HuH-7.5 (cell line): Measurements from ENCODE around the gene PTPRT.

ENCODE experiments used
- DNase-seq: peaks from one replicate; pipeline ENCODE4 v3.0.0; 2011; ENCODE audit warnings: low spot score

Gene PTPRT

DNA sequence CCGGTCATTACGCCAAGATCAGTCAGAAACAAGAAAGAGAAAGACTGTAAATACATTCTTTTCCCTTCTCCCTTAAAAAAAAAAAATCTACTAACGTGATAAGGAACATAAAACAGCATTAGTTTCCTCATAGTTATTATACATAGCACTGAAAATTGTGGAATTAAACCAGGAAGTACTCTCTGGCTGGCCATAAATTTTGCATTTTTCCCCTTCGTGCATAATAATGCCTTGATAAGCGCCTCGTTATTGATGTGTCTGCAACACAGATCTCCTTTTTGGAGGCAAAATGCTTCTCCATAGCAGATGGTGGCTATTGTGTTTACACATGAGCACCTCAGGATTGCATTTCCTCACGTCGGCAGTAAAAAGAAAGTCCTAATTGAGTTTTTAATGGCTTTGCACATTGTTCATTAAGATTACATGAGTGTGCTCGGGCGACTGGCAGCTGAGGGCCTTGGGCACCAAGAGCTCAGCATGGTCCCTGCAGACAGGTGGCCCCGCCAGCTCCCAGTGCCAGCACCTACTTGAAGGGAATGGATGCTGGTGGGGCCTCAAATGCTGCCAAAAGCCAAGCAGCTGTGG lies 394.5 kb downstream of the PTPRT start:
- no peak for DNase-seq

DNA sequence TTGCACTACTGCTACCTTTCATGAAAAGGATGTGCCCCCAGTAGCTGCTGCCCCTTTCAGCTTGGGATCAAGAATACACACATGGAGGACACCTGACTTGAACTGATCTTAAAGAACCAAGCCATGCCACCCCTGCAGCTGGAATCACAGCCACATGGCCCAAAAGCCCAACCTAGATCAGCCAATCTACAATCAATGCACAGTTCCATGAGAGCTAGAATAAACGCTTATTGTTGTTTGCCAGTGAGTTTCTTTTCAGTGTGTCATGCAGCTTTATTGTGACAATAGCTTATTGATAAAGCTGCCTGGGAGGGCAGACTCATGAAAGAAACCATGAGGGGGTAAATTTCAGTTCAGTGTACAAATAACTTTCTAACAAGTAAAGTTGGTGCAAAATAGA lies 397.7 kb downstream of the PTPRT start:
- no peak for DNase-seq

- DNase-seq: no peak
These were observed 399.6 kb downstream of the PTPRT start for GRCh38 chr20:42790111-42790510.

DNA sequence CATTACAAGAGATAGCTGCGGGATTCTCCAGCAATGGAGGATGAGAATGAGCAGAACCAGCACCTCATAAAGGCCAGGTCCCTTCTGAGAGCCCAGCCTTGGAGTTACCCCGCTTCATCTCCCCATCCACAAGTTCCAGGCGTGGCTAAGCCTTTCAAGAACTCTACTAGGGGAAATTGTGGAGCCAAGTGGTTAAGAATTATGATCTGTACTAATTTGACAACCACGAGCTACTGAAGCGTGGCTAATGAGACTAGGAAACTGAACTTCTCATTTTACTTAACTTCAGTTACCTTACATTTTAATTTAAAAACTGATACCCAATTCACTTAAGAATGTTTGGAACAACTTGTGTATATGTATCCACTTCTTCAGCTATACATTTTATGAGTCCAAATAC lies 401.0 kb downstream of the PTPRT start:
- no peak for DNase-seq

- DNase-seq: no peak
These were observed 404.7 kb downstream of the PTPRT start for GRCh38 chr20:42785041-42785440.

DNA sequence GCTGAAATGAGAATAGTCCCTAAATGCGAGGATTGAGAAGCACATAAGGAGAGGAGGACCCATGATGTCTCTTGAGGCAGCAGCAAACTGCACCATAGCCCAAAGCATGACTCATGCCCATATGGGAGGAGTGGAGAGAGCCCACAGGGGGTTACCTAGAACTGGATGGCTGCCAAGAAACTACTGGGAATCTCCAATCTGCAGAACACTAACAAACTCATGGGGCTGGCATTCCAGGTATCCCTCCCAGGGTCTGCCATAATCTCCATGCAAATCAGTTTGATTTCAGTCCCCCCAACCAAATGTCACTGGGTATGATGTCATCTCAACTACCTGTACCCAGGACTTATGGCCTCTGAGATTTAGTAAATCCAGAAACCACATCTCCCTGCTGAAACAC lies 410.5 kb downstream of the PTPRT start:
- no peak for DNase-seq

DNA sequence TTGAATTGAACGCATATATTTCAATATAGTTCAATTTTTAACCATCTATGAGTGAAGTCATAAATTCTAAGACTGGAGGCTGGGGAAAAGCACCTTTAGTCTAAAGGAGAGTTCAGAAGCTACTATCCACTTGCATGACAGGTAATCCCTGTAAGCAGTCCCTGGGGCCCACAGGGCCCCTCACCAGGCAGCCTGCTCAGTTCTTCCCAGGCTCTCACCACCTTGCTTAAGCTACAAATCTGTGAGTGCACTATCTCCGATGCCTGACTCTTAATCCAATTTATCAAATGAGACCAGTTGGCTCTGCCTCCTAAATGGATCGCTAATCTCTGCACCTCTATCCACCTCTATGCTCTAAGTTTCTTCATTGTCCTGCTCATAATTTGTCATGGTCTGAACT lies 413.8 kb downstream of the PTPRT start:
- DNase-seq: no peak

DNA sequence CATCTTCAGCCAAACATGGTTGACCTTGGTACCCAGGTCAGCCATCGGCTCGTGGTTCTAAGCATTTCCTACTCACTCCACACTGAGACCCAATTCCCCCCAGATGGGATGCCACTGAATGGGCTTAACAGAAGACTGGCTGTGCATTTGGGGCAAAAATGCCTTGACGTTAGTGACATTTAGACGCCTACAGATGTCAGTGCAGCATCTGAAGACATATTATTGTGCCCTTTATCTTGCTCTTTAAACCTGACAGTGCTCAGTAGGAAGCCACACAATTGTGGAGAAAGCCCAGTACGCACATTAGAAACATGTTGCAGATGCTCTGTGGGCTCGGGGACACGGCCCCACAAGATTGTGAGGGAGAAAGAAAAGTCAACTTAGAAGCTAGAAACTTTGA lies 414.7 kb downstream of the PTPRT start:
- no peak for DNase-seq

DNA sequence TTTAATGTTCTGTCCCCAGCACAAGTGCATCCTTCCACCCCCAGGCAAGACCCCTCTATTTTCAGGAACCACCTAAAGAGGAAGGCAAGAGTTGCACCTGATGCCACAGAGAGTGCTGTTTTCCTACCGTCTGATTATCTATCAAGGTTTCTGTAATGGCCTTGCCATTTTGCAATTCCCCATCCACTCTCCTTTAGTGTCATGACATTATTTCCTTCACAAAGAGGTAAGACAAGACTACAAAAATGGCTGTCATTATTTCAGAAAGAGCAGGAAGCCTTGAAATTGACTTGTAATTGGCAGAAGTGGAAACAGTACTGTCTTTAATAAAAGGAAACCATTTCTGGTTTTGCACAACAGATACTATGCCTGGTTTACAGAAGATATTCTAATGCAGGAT lies 426.7 kb downstream of the PTPRT start:
- no peak for DNase-seq

- DNase-seq: no peak
These were observed 432.7 kb downstream of the PTPRT start for GRCh38 chr20:42756991-42757390.

DNA sequence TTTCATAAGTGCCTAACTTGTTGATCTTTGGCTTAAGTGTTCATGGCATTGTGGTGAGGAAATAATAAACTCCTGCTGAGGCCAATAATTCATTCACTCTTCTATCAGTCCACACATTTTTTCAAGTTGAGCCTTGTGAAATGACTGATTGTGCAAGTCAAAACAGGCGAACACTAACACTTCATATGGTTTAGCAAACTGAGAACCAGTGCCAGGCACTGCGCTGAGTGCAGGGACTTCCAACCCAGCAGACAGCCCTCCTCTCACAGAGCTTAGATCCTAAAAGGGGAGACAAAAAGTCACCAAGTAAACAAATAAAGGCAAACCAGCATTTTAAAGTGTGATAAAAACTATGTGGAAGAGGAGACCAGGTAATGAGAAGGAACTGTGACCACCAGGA lies 435.0 kb downstream of the PTPRT start:
- DNase-seq: no peak

- no peak for DNase-seq
These were observed 437.1 kb downstream of the PTPRT start for GRCh38 chr20:42752620-42753019.

DNA sequence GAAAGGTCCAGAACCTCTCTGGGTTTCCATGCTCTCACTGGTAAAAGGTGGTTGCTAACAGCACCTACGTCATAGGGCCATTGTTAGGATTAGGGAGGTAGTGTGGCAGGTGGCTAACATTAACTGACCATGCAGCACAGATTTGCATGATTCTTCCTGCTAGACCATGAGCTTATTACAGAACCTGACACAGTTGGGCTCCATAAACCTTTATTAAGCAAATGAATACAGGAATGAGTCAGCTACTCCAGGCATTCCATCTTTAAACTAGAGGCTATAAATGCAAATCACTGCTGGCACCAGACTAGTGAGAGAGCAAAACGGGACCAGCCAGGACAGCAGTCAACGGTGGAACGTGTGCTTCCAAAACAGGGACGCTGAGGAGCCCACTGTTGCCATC lies 440.1 kb downstream of the PTPRT start:
- DNase-seq: no peak

DNA sequence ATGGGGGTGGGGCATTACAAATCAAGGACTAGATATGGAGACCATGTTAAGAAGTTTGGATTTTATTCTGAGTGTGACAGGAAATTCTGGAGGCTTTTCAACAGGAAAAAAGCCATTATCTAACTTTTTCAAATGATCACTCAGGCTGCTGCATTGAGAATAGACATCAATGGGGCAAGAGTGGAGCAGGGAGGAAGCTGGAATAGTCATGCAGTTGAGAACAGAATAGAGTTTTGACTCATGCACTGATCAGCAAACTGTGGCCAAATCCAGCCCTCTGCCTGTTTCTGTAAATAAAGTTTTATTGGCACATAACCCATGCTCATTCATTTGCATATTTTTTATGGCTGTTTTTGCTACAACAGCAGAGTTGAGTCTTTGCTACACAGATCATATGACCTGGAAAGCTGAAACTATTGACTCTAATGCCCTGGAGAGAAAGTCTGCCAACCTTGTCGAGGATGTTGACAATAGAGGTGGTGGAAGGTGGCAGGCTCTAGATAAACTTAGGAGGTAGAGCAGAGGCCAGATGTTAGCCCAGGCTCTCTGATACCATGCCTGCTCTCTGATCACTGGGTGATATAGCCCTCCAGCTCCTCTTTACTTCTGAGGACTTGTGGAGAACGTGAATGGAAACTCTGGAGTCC lies 441.8 kb downstream of the PTPRT start:
- DNase-seq: no peak

DNA sequence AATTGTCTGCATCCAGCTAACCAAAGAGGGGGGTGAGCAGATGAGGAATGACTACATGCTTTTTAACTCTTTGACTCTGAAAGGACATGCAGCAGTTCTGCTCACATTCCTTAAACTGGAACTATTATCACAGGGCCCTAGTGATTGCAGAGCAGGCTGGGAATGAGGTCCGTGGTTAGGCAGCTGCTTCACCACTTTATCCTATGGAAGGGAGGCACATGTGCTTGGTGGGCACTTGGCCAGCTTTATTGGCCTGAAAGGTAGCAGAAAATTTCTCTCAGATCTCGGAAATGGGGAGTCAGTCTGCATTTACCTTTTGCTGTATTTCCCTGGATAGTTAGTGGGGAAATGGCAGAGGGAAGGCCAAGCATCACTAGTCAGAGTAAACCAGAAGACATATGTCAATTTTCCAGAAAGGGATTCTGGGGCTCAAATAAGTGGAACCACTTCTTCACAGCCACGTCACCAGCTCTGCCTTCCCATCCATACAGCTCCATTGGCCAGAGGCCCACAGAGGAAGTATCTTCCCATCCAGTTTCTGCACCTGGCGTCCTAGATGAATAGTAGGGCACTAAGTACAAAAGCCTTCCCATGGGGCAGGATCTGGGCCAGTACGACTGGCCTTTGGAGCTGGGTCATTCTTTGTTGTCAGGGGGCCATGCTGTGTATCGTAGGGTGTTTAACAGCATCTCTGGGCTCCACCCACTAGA lies 444.8 kb downstream of the PTPRT start:
- DNase-seq: no peak

DNA sequence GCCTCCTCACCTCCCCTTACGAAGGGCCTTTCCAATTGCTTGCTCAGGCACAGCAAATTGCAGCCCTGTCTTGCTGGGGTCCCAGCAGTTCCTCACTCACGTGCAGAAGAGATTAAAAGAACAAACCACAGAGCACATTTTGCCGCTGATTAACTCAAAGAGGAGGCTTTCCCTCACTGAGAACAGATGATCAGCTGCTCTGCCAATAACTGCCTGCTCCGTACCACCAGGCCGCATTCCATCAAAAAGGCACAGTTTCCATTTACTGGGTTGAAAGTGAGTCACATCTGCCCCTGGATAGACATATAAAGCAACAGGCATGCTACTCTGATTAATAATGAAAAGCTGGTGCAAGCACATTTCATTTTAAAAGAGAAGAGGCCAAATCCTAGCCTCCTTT lies 446.8 kb downstream of the PTPRT start:
- no peak for DNase-seq

GRCh38 chr20:42741906-42742305 lies 447.8 kb downstream of the PTPRT start:
- no peak for DNase-seq

DNA sequence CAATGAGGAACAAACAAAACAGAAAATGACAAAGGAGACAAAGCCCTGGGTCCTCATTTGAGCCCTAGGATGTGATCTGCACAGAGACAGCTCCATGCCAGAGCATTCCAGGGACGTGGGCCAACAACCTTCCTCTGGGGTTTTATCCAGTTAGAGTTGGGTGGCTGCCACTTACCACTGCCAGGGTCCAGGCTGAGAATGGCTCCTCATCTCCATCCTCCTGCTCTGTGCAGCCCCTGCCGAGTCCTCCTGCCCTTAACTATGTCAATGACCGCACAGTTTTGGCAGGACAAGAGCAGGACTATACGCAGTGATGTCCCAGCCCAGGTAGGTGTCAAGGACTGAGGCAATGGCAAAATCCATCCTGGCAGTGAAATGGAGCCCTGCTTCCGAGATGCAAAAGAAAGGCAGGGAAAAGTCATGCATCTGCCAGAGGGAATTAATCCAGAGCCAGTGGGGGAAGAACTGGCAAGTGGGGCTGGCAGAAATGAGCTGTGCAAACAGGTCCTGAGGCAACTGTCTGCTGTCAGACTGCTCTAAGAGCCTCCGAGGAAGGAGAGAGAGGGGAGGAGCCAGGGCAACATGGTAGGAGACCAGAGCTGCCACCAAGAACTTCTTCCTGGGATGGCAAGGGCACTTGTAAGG lies 449.4 kb downstream of the PTPRT start:
- no peak for DNase-seq

GRCh38 chr20:42739683-42740082 lies 450.0 kb downstream of the PTPRT start:
- no peak for DNase-seq

DNA sequence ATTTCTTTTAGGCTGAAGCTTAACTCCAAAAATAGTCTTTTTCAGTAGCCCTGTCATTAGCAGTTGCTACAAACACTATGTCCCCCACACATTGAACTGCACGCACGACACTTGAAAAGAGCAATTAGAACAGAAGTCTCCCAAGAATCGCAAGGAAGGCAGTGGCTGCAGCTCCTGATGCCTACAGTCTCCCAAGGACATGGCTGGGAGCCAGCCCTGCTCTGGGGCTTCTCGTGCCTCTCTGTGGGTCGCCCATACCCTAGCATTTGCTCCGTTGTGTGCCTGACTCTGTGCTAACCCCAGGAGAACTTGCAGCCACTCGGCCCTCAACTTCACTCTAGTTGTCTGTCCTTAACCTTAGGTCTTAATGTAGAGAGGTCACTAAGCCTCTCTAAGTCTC lies 454.2 kb downstream of the PTPRT start:
- no peak for DNase-seq

DNA sequence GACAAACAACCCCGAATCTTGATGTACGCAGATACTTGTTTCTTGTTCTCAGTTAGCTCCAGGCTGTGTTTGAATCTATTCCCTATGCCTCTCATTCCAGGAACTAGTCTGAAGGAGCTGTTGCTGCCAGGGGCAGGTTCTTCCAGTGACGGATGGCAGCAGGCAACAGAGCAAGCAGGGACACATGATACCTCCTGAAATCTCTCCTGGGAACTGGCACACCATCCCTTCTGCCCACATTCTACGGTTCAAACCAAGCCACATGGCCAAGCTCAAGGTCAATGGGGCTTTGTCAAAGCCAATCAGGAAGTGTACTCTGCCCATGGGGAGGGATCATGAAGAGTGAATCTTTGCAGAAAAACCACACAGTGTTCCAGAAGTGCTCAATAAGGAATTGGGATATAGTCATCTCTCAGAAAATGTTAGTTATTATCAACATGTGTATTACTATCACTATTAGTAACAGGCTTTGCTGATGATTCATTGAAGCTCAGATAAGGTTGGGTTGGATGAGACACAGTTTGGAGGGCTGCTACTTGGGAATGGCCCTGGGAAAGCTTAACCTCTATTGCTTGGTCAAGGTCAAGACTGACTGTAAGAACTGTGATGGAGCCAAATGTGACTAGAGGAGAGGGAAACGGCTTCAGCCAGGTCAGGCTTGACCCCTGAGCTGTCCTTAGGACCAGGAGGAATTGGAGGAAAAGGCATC lies 454.9 kb downstream of the PTPRT start:
- DNase-seq: no peak

GRCh38 chr20:42721923-42722322 lies 467.8 kb downstream of the PTPRT start:
- DNase-seq: no peak
